H9 (cell line): ENCODE results near the gene HOXD11. TPM values are rescaled to one million over a fixed set of nuclear protein-coding genes. Genes with fewer than 3 reads are reported as not detected.

ENCODE experiments used
- DNase-seq: peaks from one replicate; pipeline ENCODE4 v3.0.0-alpha.2; 2017
- H2AFZ ChIP-seq: one replicate; pipeline ENCODE4 v1.6.1; 2013; ENCODE audit warnings: mild to moderate bottlenecking, low read length, control low read depth, moderate library complexity
- H2AK5ac ChIP-seq: 2 replicates; pipeline ENCODE4 v1.6.1; 2013; ENCODE audit warnings: low read length, control low read depth, mixed read lengths; ENCODE audit not compliant: insufficient read length
- H2BK120ac ChIP-seq: one replicate; pipeline ENCODE4 v1.6.1; 2013; ENCODE audit warnings: low read depth, mild to moderate bottlenecking, low read length, control low read depth, inconsistent platforms; ENCODE audit not compliant: poor library complexity, severe bottlenecking
- H2BK12ac ChIP-seq: 2 replicates; pipeline ENCODE4 v1.6.1; 2013; ENCODE audit warnings: low read length, control low read depth, mixed read lengths, low read depth; ENCODE audit not compliant: insufficient read length
- H2BK15ac ChIP-seq: 2 replicates; pipeline ENCODE4 v1.6.1; 2013; ENCODE audit warnings: low read depth, low read length, control low read depth
- H2BK20ac ChIP-seq: one replicate; pipeline ENCODE4 v1.6.1; 2013; ENCODE audit warnings: low read depth, mild to moderate bottlenecking, low read length, control low read depth, inconsistent platforms; ENCODE audit not compliant: poor library complexity, severe bottlenecking
- H2BK5ac ChIP-seq: 2 replicates; pipeline ENCODE4 v1.6.1; 2013; ENCODE audit warnings: low read length, control low read depth, mixed read lengths; ENCODE audit not compliant: insufficient read length
- H3K14ac ChIP-seq: 2 replicates; pipeline ENCODE4 v1.6.1; 2013; ENCODE audit warnings: low read length, control low read depth; ENCODE audit not compliant: insufficient read depth
- H3K18ac ChIP-seq: 2 replicates; pipeline ENCODE4 v1.6.1; 2013; ENCODE audit warnings: low read depth, mild to moderate bottlenecking, mixed read lengths, low read length, control low read depth; ENCODE audit not compliant: insufficient read length
- H3K23ac ChIP-seq: 2 replicates; pipeline ENCODE4 v1.6.1; 2013; ENCODE audit warnings: low read length, control low read depth, mixed read lengths, low read depth; ENCODE audit not compliant: insufficient read length
- H3K23me2 ChIP-seq: 2 replicates; pipeline ENCODE4 v1.6.1; 2013; ENCODE audit warnings: low read depth, mild to moderate bottlenecking, mixed read lengths, low read length, control low read depth; ENCODE audit not compliant: insufficient read length, poor library complexity, severe bottlenecking
- H3K27ac ChIP-seq: 2 replicates; pipeline ENCODE4 v1.5.1; 2013; ENCODE audit warnings: low read length, control low read depth, mixed read lengths, low read depth; ENCODE audit not compliant: insufficient read length
- H3K27me3 ChIP-seq: 2 replicates; pipeline ENCODE4 v1.6.1; 2013; ENCODE audit warnings: low read length, control low read depth, inconsistent platforms; ENCODE audit not compliant: insufficient read depth
- H3K4ac ChIP-seq: 2 replicates; pipeline ENCODE4 v1.6.1; 2013; ENCODE audit warnings: low read depth, mild to moderate bottlenecking, control low read depth, inconsistent platforms, low read length, moderate library complexity
- H3K4me1 ChIP-seq: 2 replicates; pipeline ENCODE4 v1.6.1; 2013; ENCODE audit warnings: low read length, control low read depth, inconsistent platforms; ENCODE audit not compliant: insufficient read depth
- H3K4me2 ChIP-seq: 2 replicates; pipeline ENCODE4 v1.6.1; 2013; ENCODE audit warnings: low read length, control low read depth, mixed read lengths; ENCODE audit not compliant: insufficient read length, insufficient read depth
- H3K56ac ChIP-seq: 2 replicates; pipeline ENCODE4 v1.6.1; 2013; ENCODE audit warnings: low read depth, mild to moderate bottlenecking, mixed read lengths, low read length, control low read depth; ENCODE audit not compliant: insufficient read length
- H3K79me1 ChIP-seq: 2 replicates; pipeline ENCODE4 v1.6.1; 2013; ENCODE audit warnings: low read depth, mild to moderate bottlenecking, moderate library complexity, low read length, control low read depth, inconsistent platforms; ENCODE audit not compliant: insufficient read depth, poor library complexity, severe bottlenecking
- H3K79me2 ChIP-seq: 2 replicates; pipeline ENCODE4 v1.6.1; 2013; ENCODE audit warnings: low read length, control low read depth, inconsistent platforms; ENCODE audit not compliant: insufficient read depth
- H3K9ac ChIP-seq: 2 replicates; pipeline ENCODE4 v1.6.1; 2013; ENCODE audit warnings: low read length, control low read depth, mixed read lengths; ENCODE audit not compliant: insufficient read length; ENCODE audit errors: extremely low read depth
- H3K9me3 ChIP-seq: one replicate; pipeline ENCODE4 v1.6.1; 2013; ENCODE audit warnings: low read depth, low read length, inconsistent platforms; ENCODE audit not compliant: control insufficient read depth
- H3T11ph ChIP-seq: one replicate; pipeline ENCODE4 v1.6.1; 2013; ENCODE audit warnings: mild to moderate bottlenecking, low read length, control low read depth, inconsistent platforms
- H4K20me1 ChIP-seq: one replicate; pipeline ENCODE4 v1.6.1; 2013; ENCODE audit not compliant: control insufficient read depth, insufficient read length, insufficient read depth
- H4K5ac ChIP-seq: 2 replicates; pipeline ENCODE4 v1.6.1; 2013; ENCODE audit warnings: low read depth, mild to moderate bottlenecking, mixed read lengths, low read length, control low read depth; ENCODE audit not compliant: insufficient read length
- H4K8ac ChIP-seq: replicated peaks from 2 replicates; pipeline ENCODE4 v1.6.1; 2013; ENCODE audit warnings: low read length, control low read depth, mixed read lengths, low read depth; ENCODE audit not compliant: insufficient read length
- H4K91ac ChIP-seq: 2 replicates; pipeline ENCODE4 v1.6.1; 2013; ENCODE audit warnings: low read depth, mild to moderate bottlenecking, moderate library complexity, mixed read lengths, low read length, control low read depth; ENCODE audit not compliant: insufficient read length
- H3K27ac Mint-ChIP-seq, 3 experiments: 2 replicates in 2 of 3; 3 replicates in 1 of 3; pipeline ENCODE4 v1.8.0; 2020 to 2021; ENCODE audit warnings: mixed read lengths in 3 of 3, mild to moderate bottlenecking in 1 of 3, moderate library complexity in 1 of 3
- H3K27me3 Mint-ChIP-seq: 2 replicates; pipeline ENCODE4 v1.8.0; 2021; ENCODE audit warnings: low read depth, mild to moderate bottlenecking, moderate library complexity, mixed read lengths
- H3K36me3 Mint-ChIP-seq, 3 experiments: 2 replicates in 2 of 3; 3 replicates in 1 of 3; pipeline ENCODE4 v1.8.0; 2020 to 2021; ENCODE audit warnings: low read depth in 3 of 3, mixed read lengths in 3 of 3; ENCODE audit not compliant: insufficient read depth in 1 of 3
- H3K4me1 Mint-ChIP-seq, 2 experiments: 2 replicates each; pipeline ENCODE4 v1.8.0; 2020; ENCODE audit warnings: mixed read lengths in 2 of 2
- H3K4me3 Mint-ChIP-seq, 2 experiments: 2 replicates in 1 of 2; 3 replicates in 1 of 2; pipeline ENCODE4 v1.8.0; 2020 to 2021; ENCODE audit warnings: mild to moderate bottlenecking in 2 of 2, mixed read lengths in 2 of 2, moderate library complexity in 1 of 2
- H3K9me3 Mint-ChIP-seq, 2 experiments: 2 replicates in 1 of 2; 3 replicates in 1 of 2; pipeline ENCODE4 v1.8.0; 2020; ENCODE audit warnings: mild to moderate bottlenecking in 2 of 2, mixed read lengths in 2 of 2, moderate library complexity in 1 of 2
- WGBS: extraction: QIAGEN DNeasy Blood & Tissue Kit; methylation state at CpG from one replicate; pipeline ENCODE4 v1.1.7; 2013; ENCODE audit warnings: missing lambda C conversion rate, low lambda C conversion rate, mixed read lengths; ENCODE audit not compliant: insufficient read length; ENCODE audit errors: extremely low coverage; 5-methylcytosine and 5-hydroxymethylcytosine counted together
- total RNA-seq: library from RNA; stranded (reverse); gene quantifications from 2 replicates; pipeline ENCODE4 v1.2.1, GENCODE V29; 2021
- TF ChIP-seq, protein P1 (sequence below): fragments of 200-600 bp; sonication (generic); conservative IDR thresholded peaks from 3 replicates; pipeline ENCODE4 v1.8.0; 2021; ENCODE audit warnings: antibody characterized with exemption, mild to moderate bottlenecking

The HOXD11 gene
- total RNA-seq, 1 experiment from 2014 or later: not detected

DNA sequence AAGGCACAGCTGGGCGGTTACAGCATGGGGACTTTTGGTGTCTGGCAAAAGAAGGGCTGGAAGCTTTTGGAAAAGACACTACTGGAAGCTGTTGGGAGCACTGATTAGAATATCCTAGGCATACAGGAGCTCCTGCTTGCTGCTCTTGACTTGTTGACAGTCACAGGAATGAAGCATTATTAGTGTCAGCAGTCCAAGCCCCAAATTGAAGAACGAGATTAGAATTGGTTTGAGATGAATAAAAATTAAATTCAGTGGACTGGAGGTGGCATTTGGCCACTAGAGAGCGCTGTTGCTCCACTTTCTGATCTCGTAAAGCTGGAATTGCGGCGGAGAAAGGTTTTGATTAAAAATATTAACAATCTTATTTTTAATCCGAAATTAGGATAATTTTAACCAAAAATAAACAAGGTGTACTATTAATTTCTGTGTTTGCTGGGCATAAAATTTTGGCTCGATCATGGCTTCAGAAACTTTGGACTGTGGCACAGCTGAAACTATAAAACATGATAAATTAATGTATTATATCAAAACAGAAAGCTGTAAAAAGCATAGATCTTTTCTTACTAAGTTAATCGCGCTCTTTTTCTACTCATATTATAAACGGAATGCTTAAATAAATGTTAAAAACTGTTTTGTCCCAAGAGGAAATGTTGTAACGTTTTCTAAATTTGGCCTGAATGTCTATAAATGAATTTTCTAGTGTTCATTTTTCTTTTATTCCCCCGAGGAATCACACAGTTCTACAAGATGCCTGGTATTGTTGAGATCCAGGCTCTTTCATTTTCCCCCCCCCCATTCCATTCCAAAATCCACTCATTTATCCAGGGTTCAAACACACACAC is 20.1 kb downstream of the HOXD11 start:
- H2AFZ ChIP-seq: no peak overlapping the region

More for the DNA sequence above, 20.1 kb downstream of the HOXD11 start:
- no peak overlapping the region for H3K23ac ChIP-seq
- no peak overlapping the region for H3K14ac ChIP-seq
- H3K9ac ChIP-seq: no peak overlapping the region
- no CpG with 5 or more reads among the region's 13 CpGs for WGBS
- H3K4me2 ChIP-seq: no peak overlapping the region
- no peak overlapping the region for H2BK15ac ChIP-seq
- H4K5ac ChIP-seq: no peak overlapping the region
- no peaks in the 10 kb centered on the region for H4K20me1 ChIP-seq
- Mint-ChIP-seq H3K27me3 (peaks cover 97% of the 10 kb centered on the region), H3K9me3 (peaks cover 0 to 13% of the 10 kb centered on the region in 2 experiments; a peak in 4 of 5 replicates), H3K36me3 (no peaks in the 10 kb centered on the region; a peak in 2 of 7 replicates), H3K27ac (no peak overlapping the region), H3K4me1 (peaks cover 12 to 22% of the 10 kb centered on the region in 2 experiments), H3K4me3 (no peak overlapping the region)
- H3K18ac ChIP-seq: no peak overlapping the region
- H3K9me3 ChIP-seq: no peaks in the 10 kb centered on the region
- no peak overlapping the region for H2BK12ac ChIP-seq
- H3K23me2 ChIP-seq: no peaks in the 10 kb centered on the region
- no peak overlapping the region for H3K56ac ChIP-seq
- H3K79me2 ChIP-seq: no peaks in the 10 kb centered on the region
- no peak overlapping the region for H2BK5ac ChIP-seq
- peak; percentile 31 for DNase-seq
- TF ChIP-seq, protein P1, sequence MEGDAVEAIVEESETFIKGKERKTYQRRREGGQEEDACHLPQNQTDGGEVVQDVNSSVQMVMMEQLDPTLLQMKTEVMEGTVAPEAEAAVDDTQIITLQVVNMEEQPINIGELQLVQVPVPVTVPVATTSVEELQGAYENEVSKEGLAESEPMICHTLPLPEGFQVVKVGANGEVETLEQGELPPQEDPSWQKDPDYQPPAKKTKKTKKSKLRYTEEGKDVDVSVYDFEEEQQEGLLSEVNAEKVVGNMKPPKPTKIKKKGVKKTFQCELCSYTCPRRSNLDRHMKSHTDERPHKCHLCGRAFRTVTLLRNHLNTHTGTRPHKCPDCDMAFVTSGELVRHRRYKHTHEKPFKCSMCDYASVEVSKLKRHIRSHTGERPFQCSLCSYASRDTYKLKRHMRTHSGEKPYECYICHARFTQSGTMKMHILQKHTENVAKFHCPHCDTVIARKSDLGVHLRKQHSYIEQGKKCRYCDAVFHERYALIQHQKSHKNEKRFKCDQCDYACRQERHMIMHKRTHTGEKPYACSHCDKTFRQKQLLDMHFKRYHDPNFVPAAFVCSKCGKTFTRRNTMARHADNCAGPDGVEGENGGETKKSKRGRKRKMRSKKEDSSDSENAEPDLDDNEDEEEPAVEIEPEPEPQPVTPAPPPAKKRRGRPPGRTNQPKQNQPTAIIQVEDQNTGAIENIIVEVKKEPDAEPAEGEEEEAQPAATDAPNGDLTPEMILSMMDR: peak; percentile 92
- H3K27ac ChIP-seq: no peak overlapping the region
- peaks cover 89% of the 10 kb centered on the region for H3K27me3 ChIP-seq
- no peaks in the 10 kb centered on the region for H3K4me1 ChIP-seq
- H4K91ac ChIP-seq: no peak overlapping the region
- H2BK20ac ChIP-seq: no peak overlapping the region
- H3K4ac ChIP-seq: no peak overlapping the region
- H4K8ac ChIP-seq: no peak overlapping the region
- H2BK120ac ChIP-seq: no peak overlapping the region
- no peak overlapping the region for H2AK5ac ChIP-seq
- no peaks in the 10 kb centered on the region for H3K79me1 ChIP-seq
- H3T11ph ChIP-seq: no peak overlapping the region
